IMR-90 (cell line): ENCODE results near the gene CHCHD2. TPM values are rescaled to one million over a fixed set of nuclear protein-coding genes. Genes with fewer than 3 reads are reported as not detected.

ENCODE experiments used
- ATAC-seq: fragments of 200-7000 bp; cut with Tn5 transposase; 2 replicates; pipeline ENCODE4 v1.9.1; 2020; ENCODE audit warnings: low read depth, mild to moderate bottlenecking, moderate library complexity
- BruUV-seq: library from RNA; stranded (reverse); fragments of 400-500 nt; replicated peaks from 2 replicates; lab custom pipeline; 2021; lab: Mats Ljungman, UMichigan
- CTCF ChIA-PET: fragments of 300-600 bp; formaldehyde crosslinking; extraction: SDS; loops from one replicate; lab custom pipeline; 2021; ENCODE audit warnings: antibody characterized with exemption; lab: Yijun Ruan, JAX
- POLR2A ChIA-PET: fragments of 300-600 bp; sonication (Branson Sonifier 250); formaldehyde crosslinking; loops from one replicate; lab custom pipeline; 2022; ENCODE audit warnings: antibody characterized with exemption; ENCODE audit not compliant: unreplicated experiment; lab: Charles Lee
- DNase-seq: peaks from one replicate; pipeline ENCODE4 v3.0.0; 2013
- H2AFZ ChIP-seq: replicated peaks from 2 replicates; pipeline ENCODE3; 2013; ENCODE audit warnings: low read length, mild to moderate bottlenecking; ENCODE audit not compliant: poor library complexity
- H2AK5ac ChIP-seq: 2 replicates; pipeline ENCODE4 v1.6.1; 2013; ENCODE audit warnings: low read depth, low read length, inconsistent platforms
- H2AK9ac ChIP-seq: replicated peaks from 2 replicates; pipeline ENCODE3; 2013; ENCODE audit warnings: mild to moderate bottlenecking, low read depth, low read length, moderate library complexity; ENCODE audit not compliant: poor library complexity
- H2BK120ac ChIP-seq: 2 replicates; pipeline ENCODE4 v1.6.1; 2013; ENCODE audit warnings: low read depth, low read length, inconsistent platforms
- H2BK15ac ChIP-seq: 3 replicates; pipeline ENCODE4 v1.6.1; 2013; ENCODE audit warnings: low read depth, low read length, inconsistent platforms
- H2BK20ac ChIP-seq: 2 replicates; pipeline ENCODE4 v1.6.1; 2013; ENCODE audit warnings: low read depth, mild to moderate bottlenecking, inconsistent platforms, low read length, moderate library complexity
- H2BK5ac ChIP-seq: 2 replicates; pipeline ENCODE4 v1.6.1; 2013; ENCODE audit warnings: mild to moderate bottlenecking, low read depth, low read length, inconsistent platforms; ENCODE audit not compliant: poor library complexity, severe bottlenecking
- H3K14ac ChIP-seq: replicated peaks from 2 replicates; pipeline ENCODE4 v1.6.1; 2013; ENCODE audit warnings: low read depth, low read length, inconsistent platforms
- H3K18ac ChIP-seq: 2 replicates; pipeline ENCODE4 v1.6.1; 2013; ENCODE audit warnings: low read depth, low read length, control low read depth
- H3K23ac ChIP-seq: 2 replicates; pipeline ENCODE4 v1.6.1; 2013; ENCODE audit warnings: low read depth, low read length, inconsistent platforms
- H3K27ac ChIP-seq: 2 replicates; pipeline ENCODE4 v1.5.1; 2013; ENCODE audit warnings: mild to moderate bottlenecking, control low read depth, low read length; ENCODE audit not compliant: insufficient read depth
- H3K27me3 ChIP-seq: 2 replicates; pipeline ENCODE4 v1.6.1; 2013; ENCODE audit warnings: low read length; ENCODE audit not compliant: control insufficient read depth, insufficient read depth
- H3K36me3 ChIP-seq: 2 replicates; pipeline ENCODE4 v1.6.1; 2013; ENCODE audit warnings: low read length, mixed read lengths; ENCODE audit not compliant: control insufficient read depth, insufficient read depth
- H3K4ac ChIP-seq: 2 replicates; pipeline ENCODE4 v1.6.1; 2013; ENCODE audit warnings: low read depth, low read length, inconsistent platforms
- H3K4me1 ChIP-seq: 2 replicates; pipeline ENCODE4 v1.6.1; 2013; ENCODE audit warnings: low read length, mixed read lengths; ENCODE audit not compliant: control insufficient read depth, insufficient read depth
- H3K4me2 ChIP-seq: 2 replicates; pipeline ENCODE4 v1.6.1; 2013; ENCODE audit warnings: low read depth, mild to moderate bottlenecking, control low read depth, low read length, moderate library complexity
- H3K4me3 ChIP-seq: 2 replicates; pipeline ENCODE4 v1.5.1; 2013; ENCODE audit warnings: low read depth, mild to moderate bottlenecking, control low read depth, low read length, moderate library complexity; ENCODE audit not compliant: insufficient read depth
- H3K56ac ChIP-seq: 2 replicates; pipeline ENCODE4 v1.6.1; 2013; ENCODE audit warnings: low read length, inconsistent platforms; ENCODE audit not compliant: insufficient read depth; ENCODE audit errors: extremely low read depth
- H3K79me1 ChIP-seq, 2 experiments: 2 replicates each; pipeline ENCODE4 v1.6.1; 2013; ENCODE audit warnings: low read length in 2 of 2, inconsistent platforms in 1 of 2, low read depth in 1 of 2
- H3K9ac ChIP-seq: 2 replicates; pipeline ENCODE4 v1.6.1; 2013; ENCODE audit warnings: low read depth, low read length, control low read depth
- H3K9me1 ChIP-seq: 2 replicates; pipeline ENCODE4 v1.6.1; 2013; ENCODE audit warnings: low read length, inconsistent platforms; ENCODE audit not compliant: insufficient read depth
- H3K9me3 ChIP-seq: 2 replicates; pipeline ENCODE4 v1.6.1; 2013; ENCODE audit warnings: low read length; ENCODE audit not compliant: control insufficient read depth, insufficient read depth
- H4K20me1 ChIP-seq: 2 replicates; pipeline ENCODE4 v1.6.1; 2013; ENCODE audit warnings: low read length, inconsistent platforms; ENCODE audit not compliant: insufficient read depth
- H4K5ac ChIP-seq: 2 replicates; pipeline ENCODE4 v1.6.1; 2013; ENCODE audit warnings: mild to moderate bottlenecking, low read depth, low read length, control low read depth
- H4K8ac ChIP-seq, 2 experiments: 2 replicates each; pipeline ENCODE4 v1.6.1; 2013; ENCODE audit warnings: low read depth in 2 of 2, low read length in 2 of 2, control low read depth in 1 of 2, inconsistent platforms in 1 of 2
- H4K91ac ChIP-seq: 2 replicates; pipeline ENCODE4 v1.6.1; 2013; ENCODE audit warnings: low read depth, low read length, inconsistent platforms; ENCODE audit not compliant: insufficient read depth
- CTCF ChIP-seq: conservative IDR thresholded peaks from 2 replicates; pipeline ENCODE4 v1.5.1; 2012; ENCODE audit warnings: mild to moderate bottlenecking, low read depth, low read length, improper control_type of control experiment
- RAD21 ChIP-seq: IDR thresholded peaks from 2 replicates; pipeline ENCODE4 v1.6.1; 2012; ENCODE audit warnings: low read length, improper control_type of control experiment
- RCOR1 ChIP-seq: IDR thresholded peaks from 2 replicates; pipeline ENCODE4 v1.6.1; 2012; ENCODE audit warnings: mild to moderate bottlenecking, low read length, improper control_type of control experiment; ENCODE audit not compliant: insufficient replicate concordance
- WGBS, 2 experiments: methylation state at CpG; one replicate each; pipeline versions ENCODE4 v1.1.5 to v1.1.7; 2013; ENCODE audit warnings: missing lambda C conversion rate in 2 of 2; ENCODE audit not compliant: insufficient read length in 1 of 2; ENCODE audit errors: extremely low coverage in 2 of 2; 5-methylcytosine and 5-hydroxymethylcytosine counted together
- dilution Hi-C: fragments of 300-500 bp; cut with HindIII; formaldehyde crosslinking; loops from one replicate; pipeline ENCODE4 v1.14.3; 2018; ENCODE audit warnings: low sequenced_read_pairs; ENCODE audit not compliant: unreplicated experiment
- in situ Hi-C: fragments of 300-500 bp; cut with MboI; formaldehyde crosslinking; loops from 3 replicates; pipeline ENCODE4 v1.14.3; 2019; ENCODE audit warnings: low sequenced_read_pairs, inconsistent platforms, mixed read lengths
- intact Hi-C: fragments of 100-400 bp; cut with micrococcal nuclease; formaldehyde crosslinking; loops from 2 replicates; pipeline ENCODE4 v1.10.0; 2022
- polyA plus RNA-seq, 3 experiments: library from polyadenylated mRNA; depleted of rRNA; stranded (reverse); fragments of >200 nt; gene quantifications; 2 replicates each; pipeline ENCODE4 v1.2.3, GENCODE V29; 2012; ENCODE audit warnings: low replicate concordance in 1 of 3
- total RNA-seq: library from RNA; depleted of rRNA; stranded (reverse); fragments of >200 nt; gene quantifications from 2 replicates; pipeline ENCODE4 v1.2.3, GENCODE V29; 2012

Gene CHCHD2
- total and polyA plus RNA-seq, 2 of the 4 experiments (the other 2 are of a cell fraction): 423 to 522 TPM

GRCh38 chr7:56079450-56080185, 26.7 kb downstream of the CHCHD2 start:
- POLR2A ChIA-PET: no interaction called here
- BruUV-seq: TSS peak; percentile 93

More at GRCh38 chr7:56079450-56080185, 26.7 kb downstream of the CHCHD2 start:
- peaks cover 10% of the 10 kb centered on the region for H3K4me1 ChIP-seq
- no peak overlapping the region for H2AK5ac ChIP-seq
- no peaks in the 10 kb centered on the region for H3K9me3 ChIP-seq
- H3K56ac ChIP-seq: no peak overlapping the region
- peak overlapping the region; percentile 79 for H2AFZ ChIP-seq
- H3K9me1 ChIP-seq: 0 out of 2 replicates have a peak, but pooled peaks cover 3% of the 10 kb centered on the region
- no peak overlapping the region; the same call in 1 of the 2 replicates for H3K23ac ChIP-seq
- no peak overlapping the region for H2BK120ac ChIP-seq
- CTCF ChIA-PET: interaction anchor here (0.5 to 1.9 kb wide), 7 partner anchors 9 to 189 kb away, joined by 3 to 8 read pairs (median 3); partner anchors contain the start of gene PHKG1
- H4K20me1 ChIP-seq: no peaks in the 10 kb centered on the region
- H4K8ac ChIP-seq: peak overlapping the region in 1 of 2 experiments; percentile 36; a peak in 1 of 4 replicates
- peak overlapping the region; percentile 68 for H2AK9ac ChIP-seq
- H2BK5ac ChIP-seq: no peak overlapping the region
- dilution Hi-C loops (no loop called here), intact Hi-C loops (no loop called here), in situ Hi-C loops (loop anchor here (10.0 to 25.0 kb wide), 3 partner anchors 435 to 1317 kb away; partner anchors contain the start of gene SEC61G)
- no peaks in the 10 kb centered on the region for H3K27me3 ChIP-seq
- no CpG with 5 or more reads among the region's 12 CpGs for WGBS, 2 experiments
- TF ChIP-seq RAD21 (peak; percentile 35), CTCF (peak; percentile 73), RCOR1 (no peak)
- no peak overlapping the region for H4K91ac ChIP-seq
- H3K18ac ChIP-seq: no peak overlapping the region
- peak overlapping the region; percentile 54; the same call in 1 of the 2 replicates for H3K27ac ChIP-seq
- H3K4ac ChIP-seq: peak overlapping the region; percentile 28
- no peak overlapping the region for H3K4me3 ChIP-seq
- H3K14ac ChIP-seq: peak overlapping the region; percentile 22; the same call in 1 of the 2 replicates
- H3K79me1 ChIP-seq: 0 out of 4 replicates have a peak, but pooled peaks cover 0 to 3% of the 10 kb centered on the region in 2 experiments
- peak; percentile 86 for ATAC-seq
- H3K4me2 ChIP-seq: peak overlapping the region; percentile 7; the same call in 1 of the 2 replicates
- H3K36me3 ChIP-seq: peaks cover 21% of the 10 kb centered on the region; the same call in 1 of the 2 replicates
- no peak overlapping the region for H2BK20ac ChIP-seq
- H3K9ac ChIP-seq: peak overlapping the region; percentile 6; the same call in 1 of the 2 replicates
- DNase-seq: peak; percentile 71
- H4K5ac ChIP-seq: no peak overlapping the region; the same call in 1 of the 2 replicates
- H2BK15ac ChIP-seq: no peak overlapping the region
